ENCODE measurements around the gene ATP8A2.
"Not testable (repeated sequence)": the region's sequence is repeated elsewhere in the genome, so short reads cannot be mapped to it uniquely, and the experiment has no call there.

ATP8A2 gene

DNA sequence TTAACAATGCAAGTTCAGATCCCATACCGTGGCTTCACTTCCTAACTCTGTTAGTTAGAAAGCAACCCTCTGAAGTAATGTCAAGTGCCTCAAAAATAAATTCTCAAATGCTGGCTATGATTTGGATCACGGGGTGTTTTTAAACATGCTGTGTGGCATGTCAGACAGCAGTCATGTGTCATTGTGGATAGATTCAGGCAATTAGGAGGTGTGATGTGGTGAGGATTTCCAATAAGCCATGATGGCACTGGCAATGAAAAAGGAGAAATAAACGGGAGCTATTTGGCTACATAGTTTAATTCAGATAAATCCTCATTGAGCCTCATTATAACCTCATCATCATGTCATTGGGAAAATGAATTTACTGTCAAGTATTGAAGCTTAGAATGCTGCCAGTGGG lies 130.3 kb downstream of the ATP8A2 start:
- no peak for TF ChIP-seq CTCF (IDR thresholded peaks at IDR 0.05; ENCODE audit: low read depth, low read length)
- no peak for TF ChIP-seq MYC (IDR thresholded peaks at IDR 0.05; ENCODE audit: low read depth, low read length)
- no peak for TF ChIP-seq MAX (IDR thresholded peaks at IDR 0.05; ENCODE audit: low read depth, low read length)
- TF ChIP-seq POLR2A (IDR thresholded peaks at IDR 0.05; ENCODE audit: extremely low read depth, insufficient read length), result no peak
- DNase-seq (ENCODE audit: low read depth), result no peak

DNA sequence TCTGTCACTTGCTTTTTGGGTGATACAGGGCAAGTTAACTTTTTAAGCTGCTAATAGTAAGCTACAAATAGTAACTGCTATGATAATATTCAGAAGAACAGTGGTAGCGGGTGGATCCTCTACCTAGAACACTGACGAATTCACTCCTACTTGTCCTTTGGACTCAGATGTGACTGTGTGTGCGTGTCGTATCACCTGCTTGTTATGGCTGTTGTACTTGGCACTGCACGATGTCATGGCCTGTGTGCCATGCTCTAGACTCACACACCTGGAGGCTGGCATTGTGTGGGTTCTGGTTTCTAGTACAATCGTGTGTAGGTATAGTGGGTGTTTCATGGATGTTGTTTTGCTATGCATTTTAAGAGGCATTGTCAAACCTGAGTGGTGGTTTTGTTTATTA lies 130.8 kb downstream of the ATP8A2 start:
- no peak for DNase-seq (ENCODE audit: low read depth)
- no peak overlapping the region for H3K4me3 ChIP-seq (ENCODE audit: low read depth, low read length)
- TF ChIP-seq CTCF (IDR thresholded peaks at IDR 0.05; ENCODE audit: low read depth, low read length) (no peak), POLR2A (IDR thresholded peaks at IDR 0.05; ENCODE audit: extremely low read depth, insufficient read length) (no peak), MYC (IDR thresholded peaks at IDR 0.05; ENCODE audit: low read depth, low read length) (no peak), MAX (IDR thresholded peaks at IDR 0.05; ENCODE audit: low read depth, low read length) (no peak)

More for the DNA sequence above, 130.3 kb downstream of the ATP8A2 start:
- H3K4me3 ChIP-seq (ENCODE audit: low read depth, low read length), result no peak overlapping the region

GRCh38 chr13:25503856-25504255 lies 132.1 kb downstream of the ATP8A2 start:
- DNase-seq (ENCODE audit: low read depth), result no peak
- no peak for TF ChIP-seq MAX (IDR thresholded peaks at IDR 0.05; ENCODE audit: low read depth, low read length)
- no peak for TF ChIP-seq CTCF (IDR thresholded peaks at IDR 0.05; ENCODE audit: low read depth, low read length)
- no peak for TF ChIP-seq MYC (IDR thresholded peaks at IDR 0.05; ENCODE audit: low read depth, low read length)
- TF ChIP-seq POLR2A (IDR thresholded peaks at IDR 0.05; ENCODE audit: extremely low read depth, insufficient read length), result no peak
- no peak overlapping the region for H3K4me3 ChIP-seq (ENCODE audit: low read depth, low read length)

DNA sequence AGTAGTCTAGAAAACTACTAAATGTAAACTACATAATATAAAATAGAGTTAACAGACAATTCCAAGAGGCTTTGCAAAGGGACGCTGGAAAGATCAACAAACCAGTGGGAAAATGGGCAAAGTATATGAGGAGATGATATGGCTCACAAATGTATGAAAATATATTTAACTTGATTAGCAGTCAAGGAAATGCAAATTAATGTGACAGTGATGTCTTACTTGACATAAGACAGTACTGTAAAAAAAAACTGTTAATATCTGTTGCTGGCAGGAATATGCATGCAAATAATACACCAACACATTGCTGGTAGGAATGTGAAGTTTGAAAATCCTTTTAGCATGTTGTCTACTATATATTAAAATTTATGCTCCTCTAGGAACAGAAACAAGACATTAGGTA lies 136.1 kb downstream of the ATP8A2 start:
- TF ChIP-seq MAX (IDR thresholded peaks at IDR 0.05; ENCODE audit: low read depth, low read length), result no peak
- no peak for TF ChIP-seq MYC (IDR thresholded peaks at IDR 0.05; ENCODE audit: low read depth, low read length)
- DNase-seq (ENCODE audit: low read depth), result no peak
- H3K4me3 ChIP-seq (ENCODE audit: low read depth, low read length), result no peak overlapping the region

DNA sequence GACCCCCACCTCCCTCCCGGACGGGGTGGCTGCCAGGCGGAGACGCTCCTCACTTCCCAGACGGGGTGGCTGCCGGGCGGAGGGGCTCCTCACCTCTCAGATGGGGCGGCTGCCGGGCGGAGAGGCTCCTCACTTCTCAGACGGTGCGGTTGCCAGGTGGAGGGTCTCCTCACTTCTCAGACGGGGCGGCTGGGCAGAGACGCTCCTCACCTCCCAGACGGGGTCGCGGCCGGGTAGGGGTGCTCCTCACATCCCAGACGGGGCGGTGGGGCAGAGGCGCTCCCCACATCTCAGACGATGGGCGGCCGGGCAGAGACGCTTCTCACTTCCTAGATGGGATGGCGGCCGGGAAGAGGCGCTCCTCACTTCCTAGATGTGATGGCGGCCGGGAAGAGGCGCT lies 141.3 kb downstream of the ATP8A2 start:
- H3K4me3 ChIP-seq (ENCODE audit: low read depth, low read length); DNase-seq (ENCODE audit: low read depth): not testable (repeated sequence)

GRCh38 chr13:25518441-25518840 lies 146.7 kb downstream of the ATP8A2 start:
- DNase-seq (ENCODE audit: low read depth), result no peak
- TF ChIP-seq MYC (IDR thresholded peaks at IDR 0.05; ENCODE audit: low read depth, low read length) (no peak), CTCF (IDR thresholded peaks at IDR 0.05; ENCODE audit: low read depth, low read length) (no peak), MAX (IDR thresholded peaks at IDR 0.05; ENCODE audit: low read depth, low read length) (no peak), POLR2A (IDR thresholded peaks at IDR 0.05; ENCODE audit: extremely low read depth, insufficient read length) (no peak)
- no peak overlapping the region for H3K4me3 ChIP-seq (ENCODE audit: low read depth, low read length)

DNA sequence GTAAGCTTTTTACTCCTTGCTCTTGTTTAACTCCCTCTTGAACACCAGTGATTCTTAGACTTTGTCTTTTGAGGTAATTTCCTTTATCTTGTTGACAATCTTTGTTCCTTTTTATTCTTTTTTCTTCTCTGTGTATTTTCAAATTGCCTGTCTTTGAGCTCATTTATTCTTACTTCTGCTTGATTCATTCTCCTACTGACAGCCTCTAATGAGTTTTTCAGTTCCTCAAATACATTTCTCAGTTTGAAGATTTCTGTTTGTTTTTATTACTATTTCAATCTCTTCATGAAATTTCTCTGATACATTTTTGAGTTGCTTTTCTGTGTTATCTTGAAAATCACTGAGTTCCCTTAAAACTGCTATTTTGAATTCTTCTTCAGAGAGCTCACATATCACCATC lies 154.1 kb downstream of the ATP8A2 start:
- DNase-seq (ENCODE audit: low read depth), result no peak
- TF ChIP-seq POLR2A (IDR thresholded peaks at IDR 0.05; ENCODE audit: extremely low read depth, insufficient read length), result no peak
- no peak for TF ChIP-seq MAX (IDR thresholded peaks at IDR 0.05; ENCODE audit: low read depth, low read length)
- TF ChIP-seq CTCF (IDR thresholded peaks at IDR 0.05; ENCODE audit: low read depth, low read length), result no peak
- H3K4me3 ChIP-seq (ENCODE audit: low read depth, low read length), result no peak overlapping the region

Data from NB4 (cell line).